ENCODE results near the gene SPATA31D3.
"Not testable (repeated sequence)": the region's sequence is repeated elsewhere in the genome, so short reads cannot be mapped to it uniquely, and the experiment has no call there.

Gene SPATA31D3

DNA sequence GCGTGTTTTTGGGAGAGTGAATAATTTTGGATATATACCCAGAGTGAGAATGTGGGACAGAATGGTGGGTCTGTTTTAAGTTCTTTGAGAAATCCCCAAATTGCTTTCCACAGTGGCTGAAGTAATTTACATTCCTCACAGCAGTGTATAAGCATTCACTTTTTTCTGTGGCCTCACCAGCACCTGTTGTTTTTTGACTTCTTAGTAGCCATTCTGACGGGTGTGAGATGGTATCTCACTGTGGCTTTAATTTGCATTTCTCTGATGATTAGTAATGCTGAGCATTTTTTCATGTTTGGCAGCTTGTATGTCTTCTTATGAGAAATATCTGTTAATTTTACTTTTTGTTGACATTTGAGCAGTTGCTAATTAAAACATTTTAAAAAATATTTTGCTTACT is 35.9 kb downstream of the SPATA31D3 start:
- DNase-seq (ENCODE audit: low spot score): no peak

DNA sequence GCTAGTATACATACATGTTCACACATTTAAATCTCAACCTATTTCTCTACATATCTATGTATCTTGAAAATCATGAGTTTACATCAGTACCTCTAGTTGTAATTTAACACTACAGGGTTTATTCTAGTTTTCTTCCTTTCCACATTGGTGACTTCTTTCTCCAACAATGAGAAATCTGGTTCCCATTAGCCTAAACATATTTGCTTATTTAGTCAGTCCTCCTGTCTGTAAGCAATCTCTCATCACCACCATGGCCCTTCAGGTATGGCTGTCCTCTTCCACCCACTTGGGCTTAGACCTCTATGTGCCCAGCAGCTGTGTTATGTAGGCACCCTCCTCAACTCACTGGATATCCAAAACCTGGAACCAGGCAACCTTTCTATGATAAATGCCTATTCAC is 37.3 kb downstream of the SPATA31D3 start:
- DNase-seq (ENCODE audit: low spot score): no peak

DNA sequence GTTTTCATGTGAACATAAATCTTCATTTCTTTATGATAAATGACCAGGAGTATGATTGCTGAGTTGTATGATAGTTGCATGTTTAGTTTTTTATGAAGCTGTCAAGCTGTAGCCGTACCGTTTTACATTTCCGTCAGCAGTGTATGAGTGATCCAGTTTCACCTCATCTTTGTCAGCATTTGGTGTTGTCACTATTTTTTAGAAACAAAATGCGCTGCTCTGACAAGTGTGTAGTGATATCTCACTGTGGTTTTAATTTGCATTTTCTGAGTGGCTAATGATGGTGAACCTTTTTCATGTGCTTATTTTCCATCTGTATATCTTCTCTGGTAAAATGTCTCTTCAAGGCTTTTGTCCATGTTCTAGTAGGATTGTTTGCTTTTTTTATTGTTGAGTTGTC is 38.6 kb downstream of the SPATA31D3 start:
- DNase-seq (ENCODE audit: low spot score): no peak

DNA sequence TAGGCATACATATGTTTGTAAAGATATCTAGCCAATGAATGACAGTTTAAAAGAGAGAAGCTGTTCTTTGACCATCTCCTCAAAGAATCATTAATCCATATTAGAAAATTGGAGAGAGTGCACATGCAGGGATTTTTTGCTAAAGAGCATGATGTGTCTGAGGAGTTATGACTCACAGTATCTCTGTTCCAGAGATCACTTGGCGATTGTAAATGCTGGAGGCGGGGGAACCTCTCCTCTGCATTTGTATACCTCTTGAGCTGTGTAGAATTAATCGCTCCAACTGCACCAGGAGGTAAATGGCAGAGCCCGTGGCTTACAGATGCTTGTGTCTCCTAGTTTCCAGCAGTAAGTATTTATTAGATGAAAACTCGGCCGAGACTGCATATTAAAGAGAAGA is 41.6 kb downstream of the SPATA31D3 start:
- DNase-seq (ENCODE audit: low spot score): no peak

DNA sequence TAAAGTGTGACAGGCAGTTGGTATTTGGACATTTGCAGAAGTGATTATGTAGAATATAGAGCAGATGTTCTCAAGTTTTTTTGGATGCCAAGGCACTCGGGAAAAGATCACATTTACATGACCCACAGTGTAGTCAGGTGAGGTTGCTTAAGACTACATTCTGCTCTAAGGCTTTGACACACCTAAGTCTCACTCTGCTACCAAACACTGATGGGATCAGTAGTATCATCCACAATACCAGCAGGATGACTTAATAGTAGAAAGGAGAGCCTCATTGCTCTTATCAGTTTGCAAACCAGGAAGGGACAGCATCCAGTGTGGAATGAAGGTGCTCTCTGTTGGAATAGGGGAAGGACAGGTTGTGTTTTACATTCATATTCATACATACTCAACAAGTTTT is 42.8 kb downstream of the SPATA31D3 start:
- DNase-seq (ENCODE audit: low spot score): no peak

DNA sequence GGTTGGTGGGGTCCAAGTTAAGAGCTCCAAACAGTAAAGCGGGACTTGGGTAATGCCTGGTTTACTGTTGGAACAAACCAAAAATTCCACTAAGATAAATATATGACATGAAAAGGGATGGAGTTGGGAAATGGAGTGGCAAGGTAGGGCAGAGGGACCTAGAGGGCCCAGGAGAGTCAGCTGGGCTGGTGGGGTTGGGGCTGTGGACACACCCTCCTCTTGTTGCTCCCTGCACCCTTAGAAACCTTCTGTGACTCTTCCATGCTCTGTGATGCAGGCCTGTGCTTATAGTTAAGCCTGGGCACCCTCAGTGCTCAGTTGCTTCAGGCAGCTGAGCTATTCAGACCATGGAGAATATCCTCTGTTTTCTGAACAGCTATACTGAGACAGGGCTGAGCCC is 45.2 kb downstream of the SPATA31D3 start, which contains the start of gene SPATA31D1:
Gene SPATA31D1, plus strand, starts transcription at position 301 of the 400 bp plus-strand sequence. Its CDS starts 47 bp downstream, at position 348.
- not testable (repeated sequence) for DNase-seq (ENCODE audit: low spot score)

DNA sequence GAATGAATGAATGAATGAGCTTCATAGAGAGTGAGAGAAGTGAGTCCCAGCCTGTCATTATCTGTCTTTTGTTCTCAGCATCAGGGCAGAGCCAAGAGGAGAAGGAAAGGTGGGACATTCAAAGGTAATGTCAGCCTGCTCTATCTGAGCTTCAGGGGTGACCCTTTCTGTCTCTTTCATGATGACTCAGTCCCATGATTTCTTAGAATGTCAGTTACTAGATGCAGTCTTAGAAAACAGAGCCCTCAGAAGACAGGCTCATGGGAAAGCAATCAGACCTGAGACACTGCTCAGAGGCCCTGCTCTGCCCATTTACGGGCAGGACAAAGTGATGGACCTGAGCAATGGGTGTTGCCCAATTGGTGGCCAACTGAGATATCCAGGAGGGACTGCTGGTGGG is 46.4 kb downstream of the SPATA31D3 start:
- no peak for DNase-seq (ENCODE audit: low spot score)

DNA sequence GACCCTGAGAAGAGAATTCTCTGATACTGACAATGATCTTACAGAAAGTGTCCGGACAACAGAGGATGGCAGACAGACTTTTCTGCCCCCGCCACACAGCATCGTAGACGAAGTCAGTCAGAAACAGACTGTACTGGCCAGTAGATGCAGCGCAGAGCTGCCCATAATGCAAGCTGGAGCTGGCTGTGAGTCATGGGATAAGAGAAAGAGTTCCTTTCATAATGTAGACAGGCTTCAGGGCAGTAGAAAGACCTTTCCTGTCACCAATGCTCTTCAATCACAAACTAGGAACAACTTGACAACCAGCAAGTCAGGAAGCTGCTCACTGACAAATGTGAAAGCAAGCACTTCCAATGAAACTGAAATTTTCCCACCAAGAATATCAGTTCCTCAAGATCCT is 50.4 kb downstream of the SPATA31D3 start:
- DNase-seq (ENCODE audit: low spot score): no peak

Data from activated CD4-positive, alpha-beta T cell treated with anti-CD3 and anti-CD28 coated beads, Interleukin-2, Interleukin-4, amounts not matched to agents 100 ng/mL and 50 ng/mL, durations not matched to agents 16 hours and 8 hours (primary cell).